GM12873 (cell line): Measurements from ENCODE around the gene BICDL1.

Experiments used
- TF ChIP-seq, protein P1 (sequence below): IDR thresholded peaks from 2 replicates; pipeline ENCODE4 v1.5.1; 2012; ENCODE audit warnings: low read depth, mild to moderate bottlenecking, moderate library complexity, low read length, control low read depth; ENCODE audit not compliant: insufficient read depth; ENCODE audit errors: missing control alignments

Gene BICDL1

DNA sequence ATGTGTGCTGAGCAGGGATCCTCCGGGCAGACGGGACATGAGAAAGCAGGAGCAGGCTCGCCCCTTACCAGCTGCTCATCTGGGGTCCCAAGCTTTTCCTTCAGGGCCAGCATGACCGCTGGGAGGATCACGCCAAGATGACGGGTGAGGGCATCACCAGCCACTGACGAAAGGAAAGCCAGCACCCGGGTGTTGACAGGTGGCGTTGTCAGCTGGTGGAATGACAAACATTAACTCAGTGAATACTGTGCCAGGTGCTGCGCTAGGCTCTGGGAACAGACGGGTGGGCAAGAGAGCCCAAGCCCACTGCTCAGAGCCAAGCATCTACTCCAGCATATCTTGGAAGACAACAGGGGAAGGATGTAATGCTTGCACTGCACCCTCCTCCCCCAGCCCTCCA, 148.8 kb downstream of the BICDL1 start:
- TF ChIP-seq, protein P1, sequence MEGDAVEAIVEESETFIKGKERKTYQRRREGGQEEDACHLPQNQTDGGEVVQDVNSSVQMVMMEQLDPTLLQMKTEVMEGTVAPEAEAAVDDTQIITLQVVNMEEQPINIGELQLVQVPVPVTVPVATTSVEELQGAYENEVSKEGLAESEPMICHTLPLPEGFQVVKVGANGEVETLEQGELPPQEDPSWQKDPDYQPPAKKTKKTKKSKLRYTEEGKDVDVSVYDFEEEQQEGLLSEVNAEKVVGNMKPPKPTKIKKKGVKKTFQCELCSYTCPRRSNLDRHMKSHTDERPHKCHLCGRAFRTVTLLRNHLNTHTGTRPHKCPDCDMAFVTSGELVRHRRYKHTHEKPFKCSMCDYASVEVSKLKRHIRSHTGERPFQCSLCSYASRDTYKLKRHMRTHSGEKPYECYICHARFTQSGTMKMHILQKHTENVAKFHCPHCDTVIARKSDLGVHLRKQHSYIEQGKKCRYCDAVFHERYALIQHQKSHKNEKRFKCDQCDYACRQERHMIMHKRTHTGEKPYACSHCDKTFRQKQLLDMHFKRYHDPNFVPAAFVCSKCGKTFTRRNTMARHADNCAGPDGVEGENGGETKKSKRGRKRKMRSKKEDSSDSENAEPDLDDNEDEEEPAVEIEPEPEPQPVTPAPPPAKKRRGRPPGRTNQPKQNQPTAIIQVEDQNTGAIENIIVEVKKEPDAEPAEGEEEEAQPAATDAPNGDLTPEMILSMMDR, result no peak

DNA sequence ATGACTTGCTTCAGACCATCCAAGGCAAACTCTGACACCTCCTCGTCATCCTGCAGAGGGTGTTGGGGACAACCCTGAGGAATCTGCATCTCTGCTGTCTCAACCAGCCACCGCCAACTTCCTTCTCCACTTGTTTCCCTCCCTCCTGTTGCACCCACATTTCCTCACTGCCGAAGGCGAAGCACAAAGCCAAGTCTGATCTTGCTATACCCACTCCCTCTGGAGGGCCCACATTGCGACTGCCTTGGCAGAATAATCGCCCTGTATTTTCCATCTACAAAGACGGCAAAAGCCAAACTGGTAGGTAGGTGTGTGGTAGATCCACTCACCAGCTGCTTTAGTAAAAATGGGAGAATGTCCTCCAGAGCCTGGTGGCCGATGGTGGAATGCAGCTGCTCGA, 149.3 kb downstream of the BICDL1 start:
- TF ChIP-seq, protein P1, result no peak

DNA sequence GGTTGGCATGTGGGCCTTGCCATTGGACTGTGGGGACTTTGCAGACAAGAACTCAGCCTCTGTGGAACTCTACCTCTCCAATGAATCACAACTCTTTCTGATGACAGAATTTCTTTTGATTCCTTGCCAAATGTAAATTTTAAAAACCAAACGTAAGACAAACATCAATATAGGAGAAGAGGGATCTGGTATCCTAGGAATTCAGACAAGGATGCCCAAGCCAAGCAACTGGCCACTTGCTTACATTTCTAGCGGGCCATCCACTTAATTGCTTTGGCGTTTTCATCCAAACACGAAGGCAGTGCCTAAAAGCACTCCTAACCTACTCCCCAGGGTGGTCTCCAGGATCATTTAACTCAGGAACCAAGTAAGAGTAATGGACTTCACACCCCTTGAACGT, 150.9 kb downstream of the BICDL1 start:
- TF ChIP-seq, protein P1, result no peak

DNA sequence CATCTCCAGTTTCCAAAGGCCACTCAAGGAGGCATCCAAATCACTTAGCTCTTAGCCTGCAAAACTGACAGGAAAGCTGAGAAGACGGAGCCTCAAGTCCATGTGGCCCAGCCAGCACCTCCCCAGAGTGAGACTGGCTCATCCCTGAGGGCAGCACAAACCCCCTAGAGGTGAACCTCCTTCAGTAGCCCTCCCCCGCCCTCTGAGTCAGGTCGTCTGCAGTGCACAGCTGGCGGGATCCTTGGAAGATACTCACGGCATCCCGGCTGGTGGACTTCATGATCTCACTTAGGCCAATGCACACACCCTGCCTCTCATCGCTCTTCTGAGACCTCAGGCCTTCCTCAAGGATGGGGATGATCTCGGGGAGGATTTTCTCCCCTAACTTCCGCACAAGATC, 151.6 kb downstream of the BICDL1 start:
- TF ChIP-seq, protein P1, result no peak

DNA sequence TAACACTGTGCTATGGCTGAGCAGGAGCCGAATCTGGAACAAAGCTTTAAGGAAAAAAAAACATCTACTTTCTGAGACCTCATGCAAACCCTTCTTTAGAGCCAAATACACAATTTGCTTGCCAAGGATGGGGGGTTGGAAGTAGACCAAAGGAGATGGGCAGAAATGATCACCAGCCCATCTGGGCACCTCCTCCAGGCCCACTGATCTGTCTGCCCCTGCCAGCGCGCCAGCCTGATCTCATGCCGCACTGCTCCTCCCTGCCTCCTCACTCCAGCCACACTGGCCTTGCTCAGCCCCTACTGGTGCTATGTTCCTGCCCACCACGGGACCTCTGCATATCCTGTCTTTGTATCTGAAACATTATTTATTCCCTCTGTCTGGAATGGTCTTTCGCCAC, 152.3 kb downstream of the BICDL1 start:
- TF ChIP-seq, protein P1, result no peak

DNA sequence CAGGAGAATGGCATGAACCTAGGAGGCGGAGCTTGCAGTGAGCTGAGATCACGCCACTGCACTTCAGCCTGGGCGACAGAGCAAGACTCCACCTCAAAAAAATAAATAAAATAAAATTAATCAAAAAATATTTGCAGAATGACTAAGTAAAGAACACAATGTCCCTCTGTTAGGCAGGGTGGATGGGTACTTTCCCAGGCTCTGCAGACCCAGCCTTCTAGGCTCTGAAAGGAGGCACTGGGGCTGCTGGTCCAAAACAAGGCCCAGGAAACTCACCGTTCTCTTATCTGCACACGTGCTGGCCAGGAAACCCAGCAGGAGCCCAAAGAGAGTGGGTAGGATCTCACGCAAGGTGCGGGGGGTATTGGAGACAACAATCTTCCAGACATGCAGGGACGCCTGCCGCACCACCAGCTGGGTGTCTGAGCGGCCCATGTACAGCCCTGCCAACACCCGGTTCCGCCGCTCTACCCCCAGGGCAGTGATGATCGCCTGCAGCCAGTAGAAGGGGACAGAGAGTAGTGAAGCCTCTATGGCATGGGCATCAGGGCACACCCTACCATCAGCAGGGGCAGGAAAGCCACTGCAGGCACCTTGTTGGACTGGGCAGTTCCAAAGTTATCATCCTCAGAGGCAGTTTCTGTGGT, 153.3 kb downstream of the BICDL1 start:
- TF ChIP-seq, protein P1, result no peak
